Activated effector memory CD4-positive, alpha-beta T cell treated with anti-CD3 and anti-CD28 coated beads, Interleukin-2, amount 50 U/mL, for 16 hours (primary cell): ENCODE results near the gene AK9.

Experiments
- DNase-seq: peaks from one replicate; pipeline ENCODE4 v3.0.0-alpha.2; 2020

AK9 gene

GRCh38 chr6:109455437-109456110 lies 235.4 kb downstream of the AK9 start, which contains the start of gene MICAL1:
Gene MICAL1, minus strand, starts transcription at chr6:109455772. Its CDS starts 1,576 bp downstream, at chr6:109454196.
- DNase-seq: peak; percentile 91

- peak; percentile 88 for DNase-seq
Measured at GRCh38 chr6:109454496-109455436, 236.2 kb downstream of the AK9 start.

GRCh38 chr6:109453594-109454495 lies 237.2 kb downstream of the AK9 start:
- no peak for DNase-seq

- no peak for DNase-seq
Measured at GRCh38 chr6:109453156-109453555, 237.8 kb downstream of the AK9 start.

- DNase-seq: no peak
Measured at GRCh38 chr6:109452181-109452580, 238.8 kb downstream of the AK9 start.

GRCh38 chr6:109451376-109451775 lies 239.6 kb downstream of the AK9 start:
- DNase-seq: no peak

- DNase-seq: no peak
Measured at GRCh38 chr6:109450801-109451200, 240.2 kb downstream of the AK9 start.

- DNase-seq: peak; percentile 68
Measured at GRCh38 chr6:109449795-109450673, 241.0 kb downstream of the AK9 start.

GRCh38 chr6:109449064-109449794 lies 241.8 kb downstream of the AK9 start:
- no peak for DNase-seq

GRCh38 chr6:109448615-109449014 lies 242.4 kb downstream of the AK9 start:
- no peak for DNase-seq

GRCh38 chr6:109447878-109448555 lies 243.0 kb downstream of the AK9 start:
- no peak for DNase-seq

GRCh38 chr6:109447087-109447486 lies 243.9 kb downstream of the AK9 start:
- no peak for DNase-seq

- DNase-seq: no peak
Measured at GRCh38 chr6:109446541-109446940, 244.5 kb downstream of the AK9 start.

- DNase-seq: no peak
Measured at GRCh38 chr6:109446072-109446471, 244.9 kb downstream of the AK9 start.

- DNase-seq: no peak
Measured at GRCh38 chr6:109445382-109445781, 245.6 kb downstream of the AK9 start.

GRCh38 chr6:109443425-109443950 lies 247.5 kb downstream of the AK9 start:
- no peak for DNase-seq
